ENCODE measurements around the gene ITPRIP. TPM values are rescaled to one million over a fixed set of nuclear protein-coding genes. Genes with fewer than 3 reads are reported as not detected.
A peak's percentile ranks its signal among the peaks of the same experiment; 100 is the strongest.

The ITPRIP gene
- total and polyA plus RNA-seq, 2 donors (not counting 1 experiment from before 2014, with no cell fraction given), result 6.8 to 18.8 TPM

GRCh38 chr10:104340111-104340526 is 1.9 kb upstream of the ITPRIP start:
- Histone ChIP-seq H2AFZ (ENCODE audit: low read length) (no peak overlapping the region), H3K27ac (ENCODE audit: insufficient read depth, low read length) (peak overlapping the region; percentile 99), H3K79me2 (ENCODE audit: control insufficient read depth, insufficient read depth, low read length) (peaks cover 31% of the 10 kb centered on the region), H3K4me3 (replicated peaks in 1 of 4; ENCODE audit: control extremely low read depth in 1 of 4, insufficient read depth in 1 of 4, low read depth in 3 of 4, low read length in 4 of 4) (peak overlapping the region in 1 of 4 experiments; percentile 93), H3K4me2 (ENCODE audit: extremely low read depth, insufficient read depth, low read length) (peak overlapping the region; percentile 97), H3K4me1 (ENCODE audit: control insufficient read depth, extremely low read depth, insufficient read depth, low read length) (peaks cover 18% of the 10 kb centered on the region), H3K9me3 (ENCODE audit: control insufficient read depth, insufficient read depth, low read depth, low read length) (no peaks in the 10 kb centered on the region), H4K20me1 (ENCODE audit: control insufficient read depth, extremely low read depth, insufficient read depth, low read length) (no peaks in the 10 kb centered on the region), H3K9ac (ENCODE audit: insufficient read depth, low read length) (no peak overlapping the region), H3K36me3 (ENCODE audit: control insufficient read depth, insufficient read depth, low read length) (no peaks in the 10 kb centered on the region), H3K27me3 (ENCODE audit: control insufficient read depth, insufficient read depth, low read length) (no peaks in the 10 kb centered on the region)
- DNase-seq (ENCODE audit: low read depth in 2 of 2), result no peak
- TF ChIP-seq EZH2 (IDR thresholded peaks at IDR 0.05; ENCODE audit: low read length, missing control alignments), result no peak
- TF ChIP-seq, protein P1, sequence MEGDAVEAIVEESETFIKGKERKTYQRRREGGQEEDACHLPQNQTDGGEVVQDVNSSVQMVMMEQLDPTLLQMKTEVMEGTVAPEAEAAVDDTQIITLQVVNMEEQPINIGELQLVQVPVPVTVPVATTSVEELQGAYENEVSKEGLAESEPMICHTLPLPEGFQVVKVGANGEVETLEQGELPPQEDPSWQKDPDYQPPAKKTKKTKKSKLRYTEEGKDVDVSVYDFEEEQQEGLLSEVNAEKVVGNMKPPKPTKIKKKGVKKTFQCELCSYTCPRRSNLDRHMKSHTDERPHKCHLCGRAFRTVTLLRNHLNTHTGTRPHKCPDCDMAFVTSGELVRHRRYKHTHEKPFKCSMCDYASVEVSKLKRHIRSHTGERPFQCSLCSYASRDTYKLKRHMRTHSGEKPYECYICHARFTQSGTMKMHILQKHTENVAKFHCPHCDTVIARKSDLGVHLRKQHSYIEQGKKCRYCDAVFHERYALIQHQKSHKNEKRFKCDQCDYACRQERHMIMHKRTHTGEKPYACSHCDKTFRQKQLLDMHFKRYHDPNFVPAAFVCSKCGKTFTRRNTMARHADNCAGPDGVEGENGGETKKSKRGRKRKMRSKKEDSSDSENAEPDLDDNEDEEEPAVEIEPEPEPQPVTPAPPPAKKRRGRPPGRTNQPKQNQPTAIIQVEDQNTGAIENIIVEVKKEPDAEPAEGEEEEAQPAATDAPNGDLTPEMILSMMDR (conservative IDR thresholded peaks at IDR 0.05 in 1 of 2, IDR thresholded peaks at IDR 0.05 in 1 of 2; ENCODE audit: low read depth in 1 of 2, low read length in 2 of 2), result no peak

DNA sequence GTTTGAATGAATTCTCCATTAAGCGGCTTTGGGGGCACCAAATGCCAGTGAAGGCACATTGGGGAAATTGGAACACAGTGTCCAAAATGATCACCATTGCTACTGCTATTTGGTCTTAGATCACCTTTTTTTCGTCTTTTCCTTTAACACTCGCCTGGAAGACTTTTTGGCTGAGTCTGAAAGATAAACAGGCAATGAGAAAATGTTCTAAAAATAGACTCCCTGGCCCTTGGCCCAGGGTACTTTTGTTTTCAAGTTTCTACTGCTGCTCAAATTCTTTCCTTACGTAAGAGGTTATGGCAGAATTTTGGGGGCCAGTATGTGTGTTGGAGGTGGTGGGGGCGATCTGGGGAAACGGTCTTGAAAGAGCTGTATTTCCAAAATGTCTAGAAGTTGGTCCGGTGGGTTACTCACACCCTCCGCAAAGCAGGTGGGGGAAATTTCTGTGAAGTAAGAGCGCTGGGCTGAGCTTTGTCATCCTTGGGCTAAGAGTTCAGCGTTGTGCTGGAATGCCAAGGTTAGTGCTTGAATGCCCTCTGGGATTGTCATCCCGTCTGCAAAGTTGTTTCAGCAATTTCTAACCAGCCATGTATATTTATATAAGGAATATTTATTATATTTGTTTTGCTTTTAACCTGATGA is 1.3 kb upstream of the ITPRIP start:
- peak overlapping the region; percentile 19 for H2AFZ ChIP-seq (ENCODE audit: low read length)
- peak overlapping the region; percentile 86 to 97 (median 94) for H3K4me3 ChIP-seq (replicated peaks in 1 of 4; ENCODE audit: control extremely low read depth in 1 of 4, insufficient read depth in 1 of 4, low read depth in 3 of 4, low read length in 4 of 4)
- H3K79me2 ChIP-seq (ENCODE audit: control insufficient read depth, insufficient read depth, low read length), result peaks cover 36% of the 10 kb centered on the region
- no peaks in the 10 kb centered on the region for H4K20me1 ChIP-seq (ENCODE audit: control insufficient read depth, extremely low read depth, insufficient read depth, low read length)
- H3K27ac ChIP-seq (ENCODE audit: insufficient read depth, low read length), result peak overlapping the region; percentile 99
- H3K4me1 ChIP-seq (ENCODE audit: control insufficient read depth, extremely low read depth, insufficient read depth, low read length), result peaks cover 20% of the 10 kb centered on the region
- peak overlapping the region; percentile 97 for H3K4me2 ChIP-seq (ENCODE audit: extremely low read depth, insufficient read depth, low read length)
- peak; percentile 82 to 85 for DNase-seq (ENCODE audit: low read depth in 2 of 2)
- TF ChIP-seq, protein P1 (conservative IDR thresholded peaks at IDR 0.05 in 1 of 2, IDR thresholded peaks at IDR 0.05 in 1 of 2; ENCODE audit: low read depth in 1 of 2, low read length in 2 of 2), result no peak
- TF ChIP-seq EZH2 (IDR thresholded peaks at IDR 0.05; ENCODE audit: low read length, missing control alignments), result no peak
- peaks cover 1% of the 10 kb centered on the region for H3K36me3 ChIP-seq (ENCODE audit: control insufficient read depth, insufficient read depth, low read length)
- H3K9me3 ChIP-seq (ENCODE audit: control insufficient read depth, insufficient read depth, low read depth, low read length), result no peaks in the 10 kb centered on the region
- no peaks in the 10 kb centered on the region for H3K27me3 ChIP-seq (ENCODE audit: control insufficient read depth, insufficient read depth, low read length)
- H3K9ac ChIP-seq (ENCODE audit: insufficient read depth, low read length), result peak overlapping the region; percentile 73

DNA sequence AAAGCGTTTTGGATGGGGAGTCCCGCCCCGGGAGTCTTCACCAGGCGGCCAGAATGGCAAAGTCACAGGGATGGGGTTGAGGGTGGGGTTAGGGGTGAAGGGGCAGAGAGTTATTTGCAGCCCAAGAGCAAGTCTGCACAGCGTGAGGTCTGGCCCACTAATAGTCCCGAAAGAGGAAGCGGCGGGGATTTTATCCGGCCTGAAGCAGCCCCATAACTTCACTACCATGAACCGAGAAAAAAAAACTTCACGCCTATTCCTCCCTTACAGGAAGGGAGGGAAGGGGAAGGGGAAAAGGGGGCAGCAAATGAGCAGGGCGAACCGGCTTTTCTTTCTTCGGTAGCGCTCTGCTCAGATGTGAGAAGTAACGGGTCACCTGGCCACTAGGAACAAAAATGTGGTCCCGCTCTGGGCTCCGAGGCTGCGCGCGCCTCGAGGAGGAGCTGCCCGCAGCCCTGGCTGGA is 712 bp downstream of the ITPRIP start:
- peak overlapping the region; percentile 98 for H3K9ac ChIP-seq (ENCODE audit: insufficient read depth, low read length)
- H3K4me1 ChIP-seq (ENCODE audit: control insufficient read depth, extremely low read depth, insufficient read depth, low read length), result peaks cover 30% of the 10 kb centered on the region
- peaks cover 56% of the 10 kb centered on the region for H3K79me2 ChIP-seq (ENCODE audit: control insufficient read depth, insufficient read depth, low read length)
- H3K36me3 ChIP-seq (ENCODE audit: control insufficient read depth, insufficient read depth, low read length), result peaks cover 1% of the 10 kb centered on the region
- no peaks in the 10 kb centered on the region for H3K9me3 ChIP-seq (ENCODE audit: control insufficient read depth, insufficient read depth, low read depth, low read length)
- peak overlapping the region; percentile 99 for H3K27ac ChIP-seq (ENCODE audit: insufficient read depth, low read length)
- no peak overlapping the region for H2AFZ ChIP-seq (ENCODE audit: low read length)
- TF ChIP-seq EZH2 (IDR thresholded peaks at IDR 0.05; ENCODE audit: low read length, missing control alignments), result no peak
- TF ChIP-seq, protein P1 (conservative IDR thresholded peaks at IDR 0.05 in 1 of 2, IDR thresholded peaks at IDR 0.05 in 1 of 2; ENCODE audit: low read depth in 1 of 2, low read length in 2 of 2), result no peak
- no peaks in the 10 kb centered on the region for H3K27me3 ChIP-seq (ENCODE audit: control insufficient read depth, insufficient read depth, low read length)
- peak overlapping the region; percentile 93 for H3K4me2 ChIP-seq (ENCODE audit: extremely low read depth, insufficient read depth, low read length)
- no peaks in the 10 kb centered on the region for H4K20me1 ChIP-seq (ENCODE audit: control insufficient read depth, extremely low read depth, insufficient read depth, low read length)
- DNase-seq (ENCODE audit: low read depth in 2 of 2), result peak in 1 of 2 donors; percentile 39
- peak overlapping the region; percentile 86 to 97 (median 94) for H3K4me3 ChIP-seq (replicated peaks in 1 of 4; ENCODE audit: control extremely low read depth in 1 of 4, insufficient read depth in 1 of 4, low read depth in 3 of 4, low read length in 4 of 4)

Data from fibroblast of lung (primary cell).